Measurements from ENCODE around the gene ARVCF. TPM values are rescaled to one million over a fixed set of nuclear protein-coding genes. Genes with fewer than 3 reads are reported as not detected.

ARVCF gene
- polyA plus RNA-seq, 1 donor from 2014 or later: 112 TPM

DNA sequence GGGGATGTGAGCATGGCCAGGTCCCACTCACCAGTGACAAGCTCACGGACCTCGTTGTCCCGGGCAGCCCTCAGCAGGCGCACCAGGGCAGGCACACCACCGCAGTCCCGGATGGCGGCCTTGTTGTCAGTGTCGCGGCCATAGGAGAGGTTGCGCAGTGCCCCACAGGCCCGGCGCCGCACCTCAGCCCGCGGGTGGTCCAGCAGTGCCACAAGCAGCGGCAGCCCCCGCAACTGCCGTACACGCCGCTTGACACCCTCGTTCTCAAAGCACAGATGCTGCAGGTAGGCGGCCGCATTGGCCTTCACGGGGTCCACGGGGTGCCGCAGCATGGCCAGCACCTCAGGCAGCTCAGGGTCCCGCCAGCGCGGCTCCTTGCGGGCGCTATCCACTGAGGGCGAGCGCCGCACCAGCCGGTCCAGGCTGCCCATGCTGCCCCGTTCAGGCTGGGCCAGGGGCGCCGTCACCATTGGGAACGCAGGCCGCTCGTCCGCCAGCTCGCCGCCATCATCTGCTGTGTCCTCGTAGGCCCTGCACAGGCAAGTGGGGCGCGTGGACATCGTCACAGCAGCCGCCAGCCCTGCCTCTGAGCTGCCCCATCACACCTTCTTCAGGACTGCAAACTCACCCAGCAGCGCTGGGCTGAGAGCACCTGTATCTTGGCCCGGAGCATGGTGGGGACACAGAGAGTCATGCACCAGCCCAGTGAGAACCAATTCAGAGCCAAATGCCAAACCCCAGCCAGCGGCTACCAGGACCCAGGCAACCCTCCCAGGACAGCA lies 36.7 kb downstream of the ARVCF start:
- H3K27me3 ChIP-seq (ENCODE audit: insufficient read depth, low read depth, low read length): no peaks in the 10 kb centered on the region
- H3F3A ChIP-seq (ENCODE audit: insufficient read depth, low read length, poor library complexity, severe bottlenecking): no peaks in the 10 kb centered on the region
- TF ChIP-seq EP300 (conservative IDR thresholded peaks at IDR 0.05; ENCODE audit: poor library complexity, severe bottlenecking): no peak
- no peak for TF ChIP-seq RAD21 (conservative IDR thresholded peaks at IDR 0.05)
- TF ChIP-seq CTCF (IDR thresholded peaks at IDR 0.05; ENCODE audit: poor library complexity, severe bottlenecking): no peak
- TF ChIP-seq, protein P1, sequence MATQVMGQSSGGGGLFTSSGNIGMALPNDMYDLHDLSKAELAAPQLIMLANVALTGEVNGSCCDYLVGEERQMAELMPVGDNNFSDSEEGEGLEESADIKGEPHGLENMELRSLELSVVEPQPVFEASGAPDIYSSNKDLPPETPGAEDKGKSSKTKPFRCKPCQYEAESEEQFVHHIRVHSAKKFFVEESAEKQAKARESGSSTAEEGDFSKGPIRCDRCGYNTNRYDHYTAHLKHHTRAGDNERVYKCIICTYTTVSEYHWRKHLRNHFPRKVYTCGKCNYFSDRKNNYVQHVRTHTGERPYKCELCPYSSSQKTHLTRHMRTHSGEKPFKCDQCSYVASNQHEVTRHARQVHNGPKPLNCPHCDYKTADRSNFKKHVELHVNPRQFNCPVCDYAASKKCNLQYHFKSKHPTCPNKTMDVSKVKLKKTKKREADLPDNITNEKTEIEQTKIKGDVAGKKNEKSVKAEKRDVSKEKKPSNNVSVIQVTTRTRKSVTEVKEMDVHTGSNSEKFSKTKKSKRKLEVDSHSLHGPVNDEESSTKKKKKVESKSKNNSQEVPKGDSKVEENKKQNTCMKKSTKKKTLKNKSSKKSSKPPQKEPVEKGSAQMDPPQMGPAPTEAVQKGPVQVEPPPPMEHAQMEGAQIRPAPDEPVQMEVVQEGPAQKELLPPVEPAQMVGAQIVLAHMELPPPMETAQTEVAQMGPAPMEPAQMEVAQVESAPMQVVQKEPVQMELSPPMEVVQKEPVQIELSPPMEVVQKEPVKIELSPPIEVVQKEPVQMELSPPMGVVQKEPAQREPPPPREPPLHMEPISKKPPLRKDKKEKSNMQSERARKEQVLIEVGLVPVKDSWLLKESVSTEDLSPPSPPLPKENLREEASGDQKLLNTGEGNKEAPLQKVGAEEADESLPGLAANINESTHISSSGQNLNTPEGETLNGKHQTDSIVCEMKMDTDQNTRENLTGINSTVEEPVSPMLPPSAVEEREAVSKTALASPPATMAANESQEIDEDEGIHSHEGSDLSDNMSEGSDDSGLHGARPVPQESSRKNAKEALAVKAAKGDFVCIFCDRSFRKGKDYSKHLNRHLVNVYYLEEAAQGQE (IDR thresholded peaks at IDR 0.05; ENCODE audit: borderline replicate concordance): no peak
- no peak for TF ChIP-seq EZH2 (IDR thresholded peaks at IDR 0.05; ENCODE audit: borderline replicate concordance, insufficient read depth, low read length, poor library complexity, severe bottlenecking)
- TF ChIP-seq SMC3 (conservative IDR thresholded peaks at IDR 0.05; ENCODE audit: poor library complexity): no peak
- TF ChIP-seq TAF1 (IDR thresholded peaks at IDR 0.05; ENCODE audit: low read depth): no peak
- no peak overlapping the region for H3K4me3 ChIP-seq (ENCODE audit: low read length)
- H4K20me1 ChIP-seq (ENCODE audit: insufficient read depth): no peaks in the 10 kb centered on the region
- H3K79me2 ChIP-seq (replicated peaks; ENCODE audit: insufficient read depth, low read length): peaks cover 7% of the 10 kb centered on the region
- H3K9me2 ChIP-seq (ENCODE audit: insufficient read depth, low read length): no peaks in the 10 kb centered on the region
- no peaks in the 10 kb centered on the region for H3K9me3 ChIP-seq (ENCODE audit: low read length)
- H3K9ac ChIP-seq (ENCODE audit: low read length): no peak overlapping the region
- H3K4me2 ChIP-seq (ENCODE audit: low read length): no peak overlapping the region
- no peaks in the 10 kb centered on the region for H3K36me3 ChIP-seq (ENCODE audit: insufficient read depth, low read length)
- H3K27ac ChIP-seq (ENCODE audit: low read length): no peak overlapping the region
- no peak overlapping the region for H2AFZ ChIP-seq (ENCODE audit: low read depth, low read length)

GRCh38 chr22:19978748-19979147 lies 37.9 kb downstream of the ARVCF start:
- Histone ChIP-seq H3K79me2 (replicated peaks; ENCODE audit: insufficient read depth, low read length) (peaks cover 3% of the 10 kb centered on the region), H3K27me3 (ENCODE audit: insufficient read depth, low read depth, low read length) (no peaks in the 10 kb centered on the region), H3K36me3 (ENCODE audit: insufficient read depth, low read length) (no peaks in the 10 kb centered on the region), H3K27ac (ENCODE audit: low read length) (no peak overlapping the region), H3K9me2 (ENCODE audit: insufficient read depth, low read length) (no peaks in the 10 kb centered on the region), H4K20me1 (ENCODE audit: insufficient read depth) (no peaks in the 10 kb centered on the region), H3K4me2 (ENCODE audit: low read length) (no peak overlapping the region), H3K9ac (ENCODE audit: low read length) (no peak overlapping the region), H3K9me3 (ENCODE audit: low read length) (no peaks in the 10 kb centered on the region), H2AFZ (ENCODE audit: low read depth, low read length) (no peak overlapping the region), H3K4me3 (ENCODE audit: low read length) (no peak overlapping the region), H3F3A (ENCODE audit: insufficient read depth, low read length, poor library complexity, severe bottlenecking) (no peaks in the 10 kb centered on the region)
- TF ChIP-seq RAD21 (conservative IDR thresholded peaks at IDR 0.05): no peak
- TF ChIP-seq, protein P1 (IDR thresholded peaks at IDR 0.05; ENCODE audit: borderline replicate concordance): no peak
- TF ChIP-seq POLR2AphosphoS5 (IDR thresholded peaks at IDR 0.05): no peak
- TF ChIP-seq EP300 (conservative IDR thresholded peaks at IDR 0.05; ENCODE audit: poor library complexity, severe bottlenecking): no peak

All from neural cell (in vitro differentiated cells).